CD4-positive, alpha-beta T cell (primary cell): ENCODE data around the gene CAPZB. TPM values are rescaled to one million over a fixed set of nuclear protein-coding genes. Genes with fewer than 3 reads are reported as not detected.

Source experiments
- ATAC-seq: fragments of 200-7000 bp; cut with Tn5 transposase; one replicate; pipeline ENCODE4 v1.10.0; 2022; ENCODE audit warnings: mild to moderate bottlenecking; ENCODE audit not compliant: poor library complexity
- CTCF ChIA-PET: fragments of 350-600 bp; sonication (Branson Sonifier 250); formaldehyde crosslinking; loops from one replicate; lab custom pipeline; 2021; ENCODE audit warnings: antibody characterized with exemption, inconsistent platforms; lab: Charles Lee
- POLR2A ChIA-PET: fragments of 350-600 bp; sonication (Branson Sonifier 250); formaldehyde crosslinking; loops from one replicate; lab custom pipeline; 2021; ENCODE audit warnings: antibody characterized with exemption, inconsistent platforms; lab: Charles Lee
- DNase-seq, 14 experiments: peaks; one replicate each; pipeline ENCODE4 v3.0.0-alpha.2; 2013 to 2020; ENCODE audit warnings: mixed read lengths in 2 of 14
- H3K27ac ChIP-seq, 2 donors: one replicate each; pipeline versions ENCODE4 v1.5.1 to v1.7.0; 2013; ENCODE audit warnings: low read length in 2 of 2, low read depth in 1 of 2, mild to moderate bottlenecking in 1 of 2
- H3K27me3 ChIP-seq, 2 experiments: 1 replicate in 1 of 2; 2 replicates in 1 of 2; pipeline versions ENCODE4 v1.6.1 to v1.7.0; 2013; ENCODE audit warnings: low read length in 2 of 2, control low read depth in 1 of 2, mild to moderate bottlenecking in 1 of 2, moderate library complexity in 1 of 2; ENCODE audit not compliant: insufficient read depth in 2 of 2, control insufficient read depth in 1 of 2
- H3K36me3 ChIP-seq: one replicate; pipeline ENCODE4 v1.6.1; 2013; ENCODE audit warnings: low read length, control low read depth; ENCODE audit not compliant: insufficient read depth
- H3K4me1 ChIP-seq: one replicate; pipeline ENCODE4 v1.6.1; 2013; ENCODE audit warnings: low read length, control low read depth; ENCODE audit not compliant: insufficient read depth
- H3K4me3 ChIP-seq: one replicate; pipeline ENCODE4 v1.5.1; 2013; ENCODE audit warnings: mild to moderate bottlenecking, low read length, moderate library complexity
- H3K9me3 ChIP-seq, 2 experiments: 1 replicate in 1 of 2; 2 replicates in 1 of 2; pipeline versions ENCODE4 v1.6.1 to v1.7.0; 2013; ENCODE audit warnings: low read length in 2 of 2, mild to moderate bottlenecking in 2 of 2, control low read depth in 1 of 2, moderate library complexity in 1 of 2; ENCODE audit not compliant: control insufficient read depth in 1 of 2, insufficient read depth in 1 of 2
- H3K27ac Mint-ChIP-seq: one replicate; pipeline ENCODE4 v1.8.0; 2020; ENCODE audit warnings: mixed read lengths
- H3K27me3 Mint-ChIP-seq: one replicate; pipeline ENCODE4 v1.8.0; 2021; ENCODE audit warnings: mixed read lengths
- H3K36me3 Mint-ChIP-seq: one replicate; pipeline ENCODE4 v1.8.0; 2021; ENCODE audit warnings: low read depth, mixed read lengths
- H3K4me1 Mint-ChIP-seq: one replicate; pipeline ENCODE4 v1.8.0; 2021; ENCODE audit warnings: low read depth, mixed read lengths
- H3K4me3 Mint-ChIP-seq: one replicate; pipeline ENCODE4 v1.8.0; 2020; ENCODE audit warnings: mild to moderate bottlenecking, mixed read lengths
- H3K9me3 Mint-ChIP-seq: one replicate; pipeline ENCODE4 v1.8.0; 2020; ENCODE audit warnings: mixed read lengths
- intact Hi-C, 2 experiments: fragments of 100-400 bp; cut with DNase I in 1 of 2; cut with micrococcal nuclease in 1 of 2; formaldehyde crosslinking; loops; one replicate each; pipeline versions ENCODE4 v1.15.1 to v1.9.0; 2023 to 2025; cut with DNase I, micrococcal nuclease
- total RNA-seq, 174 experiments: library from RNA in 2 of 174; stranded (reverse) in 2 of 174; gene quantifications; one replicate each; pipeline ENCODE4 v1.2.3 and lab custom pipeline; 2021 to 2026
- TF ChIP-seq, protein P1 (sequence below): fragments of 200-600 bp; IDR thresholded peaks from one replicate; pipeline ENCODE4 v1.8.0; 2022; ENCODE audit warnings: antibody characterized with exemption, mild to moderate bottlenecking

Gene CAPZB
- total RNA-seq, 2 experiments from 2014 or later, result 168 to 173 TPM

DNA sequence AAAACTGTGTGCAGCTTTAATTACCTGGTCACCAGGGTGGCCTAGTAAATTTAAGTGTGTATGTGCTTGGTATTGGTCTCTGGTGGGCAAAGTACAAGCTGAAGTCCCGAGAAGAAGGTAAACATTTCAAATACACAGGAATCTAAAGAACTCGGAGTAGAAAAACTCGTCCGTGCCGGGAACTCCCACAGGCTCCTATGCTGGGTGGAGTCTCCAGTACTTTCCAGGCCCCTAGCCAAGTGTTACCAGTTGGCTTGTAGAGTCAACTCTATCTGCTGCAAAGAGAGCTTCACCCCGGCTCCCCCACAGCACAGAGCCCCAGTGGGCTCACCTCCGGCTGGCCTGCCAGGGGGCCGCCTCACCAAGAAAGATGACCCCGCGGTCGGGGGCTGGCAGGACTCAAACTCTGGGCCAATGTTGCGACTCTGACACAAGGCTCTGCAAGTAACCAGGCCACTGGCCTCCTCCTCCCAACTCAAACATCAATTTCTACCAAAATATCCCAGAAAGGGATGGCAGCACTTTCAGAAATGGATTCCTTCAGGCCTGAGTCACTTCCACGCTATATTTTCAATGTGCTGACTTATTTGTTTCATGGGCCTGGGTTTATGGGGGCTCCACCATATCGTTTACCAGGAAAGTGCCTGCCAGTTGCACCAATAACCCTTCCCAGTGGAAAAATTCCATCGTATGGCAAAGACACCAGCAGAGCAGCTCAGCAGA is 99.3 kb downstream of the CAPZB start:
- no peak overlapping the region for H3K27ac ChIP-seq
- DNase-seq (no peak), ATAC-seq (no peak)
- peaks cover 64% of the 10 kb centered on the region for H3K4me1 Mint-ChIP-seq
- TF ChIP-seq, protein P1, sequence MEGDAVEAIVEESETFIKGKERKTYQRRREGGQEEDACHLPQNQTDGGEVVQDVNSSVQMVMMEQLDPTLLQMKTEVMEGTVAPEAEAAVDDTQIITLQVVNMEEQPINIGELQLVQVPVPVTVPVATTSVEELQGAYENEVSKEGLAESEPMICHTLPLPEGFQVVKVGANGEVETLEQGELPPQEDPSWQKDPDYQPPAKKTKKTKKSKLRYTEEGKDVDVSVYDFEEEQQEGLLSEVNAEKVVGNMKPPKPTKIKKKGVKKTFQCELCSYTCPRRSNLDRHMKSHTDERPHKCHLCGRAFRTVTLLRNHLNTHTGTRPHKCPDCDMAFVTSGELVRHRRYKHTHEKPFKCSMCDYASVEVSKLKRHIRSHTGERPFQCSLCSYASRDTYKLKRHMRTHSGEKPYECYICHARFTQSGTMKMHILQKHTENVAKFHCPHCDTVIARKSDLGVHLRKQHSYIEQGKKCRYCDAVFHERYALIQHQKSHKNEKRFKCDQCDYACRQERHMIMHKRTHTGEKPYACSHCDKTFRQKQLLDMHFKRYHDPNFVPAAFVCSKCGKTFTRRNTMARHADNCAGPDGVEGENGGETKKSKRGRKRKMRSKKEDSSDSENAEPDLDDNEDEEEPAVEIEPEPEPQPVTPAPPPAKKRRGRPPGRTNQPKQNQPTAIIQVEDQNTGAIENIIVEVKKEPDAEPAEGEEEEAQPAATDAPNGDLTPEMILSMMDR, result no peak
- CTCF ChIA-PET, result interaction anchor here (1.3 kb wide), 1 partner anchor 268 kb away, joined by 6 read pairs; no protein-coding TSS in a partner anchor
- no peaks in the 10 kb centered on the region for H3K9me3 ChIP-seq
- intact Hi-C loops, result no loop called here
- no peaks in the 10 kb centered on the region for H3K27me3 Mint-ChIP-seq
- H3K4me1 ChIP-seq, result peaks cover 50% of the 10 kb centered on the region
- no peak overlapping the region for H3K4me3 ChIP-seq
- H3K36me3 ChIP-seq, result peaks cover 65% of the 10 kb centered on the region
- POLR2A ChIA-PET, result interaction anchor here (1.0 kb wide), 1 partner anchor 211 kb away, joined by 3 read pairs; a partner anchor contains a TSS
- H3K27me3 ChIP-seq, result no peaks in the 10 kb centered on the region
- H3K27ac Mint-ChIP-seq, result no peak overlapping the region
- H3K36me3 Mint-ChIP-seq, result peaks cover 68% of the 10 kb centered on the region
- H3K4me3 Mint-ChIP-seq, result no peak overlapping the region
- no peaks in the 10 kb centered on the region for H3K9me3 Mint-ChIP-seq

DNA sequence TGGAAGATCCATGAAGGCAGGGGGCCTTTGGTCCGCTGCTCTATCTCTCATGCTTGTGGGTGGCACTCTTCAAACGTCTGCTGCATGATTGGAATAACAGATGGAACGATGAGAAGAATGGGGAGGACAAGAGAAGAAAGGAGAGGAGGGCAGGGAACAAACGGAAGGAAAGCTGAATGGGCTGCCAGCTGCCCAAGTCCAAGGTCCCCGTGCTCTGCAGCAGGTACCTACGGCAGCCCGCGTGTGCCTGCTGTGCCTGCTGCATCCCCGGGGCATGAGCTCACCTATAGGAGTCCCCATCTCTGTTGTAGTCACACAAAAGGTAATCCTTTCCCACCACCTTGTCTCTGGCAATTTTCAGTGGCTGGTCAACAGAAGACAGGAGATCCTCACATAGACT is 100.1 kb downstream of the CAPZB start:
- ChIA-PET CTCF (interaction anchor here (1.2 to 1.3 kb wide), 2 partner anchors 50 to 269 kb away, joined by 3 to 6 read pairs; no protein-coding TSS in a partner anchor), POLR2A (interaction anchor here (1.5 kb wide), 1 partner anchor 21 kb away, joined by 3 read pairs; no protein-coding TSS in a partner anchor)
- H3K27ac Mint-ChIP-seq, result peak overlapping the region; percentile 19
- Histone ChIP-seq H3K27me3 (no peaks in the 10 kb centered on the region), H3K9me3 (no peaks in the 10 kb centered on the region), H3K4me3 (no peak overlapping the region), H3K27ac (no peak overlapping the region), H3K4me1 (peaks cover 44% of the 10 kb centered on the region), H3K36me3 (peaks cover 71% of the 10 kb centered on the region)
- H3K27me3 Mint-ChIP-seq, result no peaks in the 10 kb centered on the region
- peaks cover 71% of the 10 kb centered on the region for H3K36me3 Mint-ChIP-seq
- H3K9me3 Mint-ChIP-seq, result no peaks in the 10 kb centered on the region
- no peak overlapping the region for H3K4me3 Mint-ChIP-seq
- DNase-seq (no peak), ATAC-seq (no peak)
- intact Hi-C loops, result no loop called here
- H3K4me1 Mint-ChIP-seq, result peaks cover 56% of the 10 kb centered on the region
- TF ChIP-seq, protein P1, result no peak

DNA sequence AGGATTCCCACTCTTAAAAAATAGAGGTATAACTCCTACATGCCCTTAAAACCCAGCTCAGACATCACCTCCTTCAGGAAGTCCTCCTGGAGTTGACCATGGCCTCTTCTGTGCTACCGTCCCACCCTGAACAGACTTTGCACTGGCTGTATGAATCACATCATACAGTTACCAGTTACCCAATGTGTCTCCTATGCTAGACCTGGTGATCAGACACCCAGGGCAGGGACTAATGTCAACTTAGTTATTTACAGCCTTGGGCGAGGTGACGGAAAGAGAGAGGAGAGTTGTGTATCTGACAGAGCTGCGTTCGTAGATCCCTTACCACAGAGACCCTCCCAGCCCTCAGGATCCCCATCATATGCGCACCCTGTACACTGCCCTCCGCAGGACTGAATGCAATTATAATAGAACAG is 100.6 kb downstream of the CAPZB start:
- ChIA-PET CTCF (interaction anchor here (1.2 to 1.3 kb wide), 2 partner anchors 50 to 269 kb away, joined by 3 to 6 read pairs; no protein-coding TSS in a partner anchor), POLR2A (interaction anchor here (1.5 kb wide), 1 partner anchor 21 kb away, joined by 3 read pairs; no protein-coding TSS in a partner anchor)
- peaks cover 52% of the 10 kb centered on the region for H3K4me1 Mint-ChIP-seq

More for the DNA sequence above, 100.6 kb downstream of the CAPZB start:
- Histone ChIP-seq H3K9me3 (no peaks in the 10 kb centered on the region), H3K27me3 (no peaks in the 10 kb centered on the region), H3K4me3 (no peak overlapping the region), H3K36me3 (peaks cover 75% of the 10 kb centered on the region), H3K4me1 (peaks cover 39% of the 10 kb centered on the region), H3K27ac (no peak overlapping the region)
- TF ChIP-seq, protein P1, result no peak
- no peaks in the 10 kb centered on the region for H3K27me3 Mint-ChIP-seq
- intact Hi-C loops, result no loop called here
- ATAC-seq, result no peak
- H3K36me3 Mint-ChIP-seq, result peaks cover 74% of the 10 kb centered on the region
- H3K9me3 Mint-ChIP-seq, result no peaks in the 10 kb centered on the region
- H3K27ac Mint-ChIP-seq, result peak overlapping the region; percentile 19
- H3K4me3 Mint-ChIP-seq, result no peak overlapping the region
- DNase-seq, result no peak
